Esophagus muscularis mucosa (tissue), 4 donors: ENCODE results near the gene SLC10A4. TPM values are rescaled to one million over a fixed set of nuclear protein-coding genes. Genes with fewer than 3 reads are reported as not detected.
"Not testable (repeated sequence)": the region's sequence is repeated elsewhere in the genome, so short reads cannot be mapped to it uniquely, and the experiment has no call there.

Experiments
- DNase-seq: peaks from one replicate; pipeline ENCODE4 v3.0.0-alpha.2; 2017; ENCODE audit errors: extremely low spot score
- H3K27ac ChIP-seq, 4 donors: fragments of 200-600 bp; sonication (generic); replicated peaks in 1 of 4; 1 replicate in 3 of 4; 2 replicates in 1 of 4; pipeline ENCODE4 v1.5.1; 2016 to 2019; ENCODE audit warnings: mild to moderate bottlenecking in 1 of 4
- H3K27me3 ChIP-seq, 4 donors: fragments of 200-600 bp; sonication (generic); one replicate each; pipeline versions ENCODE4 v1.5.1 to v1.6.0; 2016 to 2019
- H3K36me3 ChIP-seq, 4 donors: fragments of 200-600 bp; sonication (generic); one replicate each; pipeline ENCODE4 v1.5.1; 2016 to 2019
- H3K4me1 ChIP-seq, 4 donors: fragments of 200-600 bp; sonication (generic); one replicate each; pipeline ENCODE4 v1.5.1; 2016 to 2019
- H3K4me3 ChIP-seq, 4 donors: fragments of 200-600 bp; sonication (generic); 1 replicate in 2 of 4; 2 replicates in 2 of 4; pipeline ENCODE4 v1.5.1; 2016 to 2019; ENCODE audit warnings: mild to moderate bottlenecking in 4 of 4, moderate library complexity in 1 of 4
- H3K9me3 ChIP-seq, 4 donors: fragments of 200-600 bp; sonication (generic); 1 replicate in 3 of 4; 2 replicates in 1 of 4; pipeline ENCODE4 v1.5.1; 2016 to 2019
- CTCF ChIP-seq, 3 experiments: fragments of 200-600 bp in 2 of 3; fragments of 450-650 bp in 1 of 3; sonication (generic) in 2 of 3; IDR thresholded peaks; one replicate each; pipeline ENCODE4 v1.5.1; 2017 to 2019; ENCODE audit warnings: antibody characterized with exemption in 3 of 3, mild to moderate bottlenecking in 2 of 3, moderate library complexity in 1 of 3
- EP300 ChIP-seq: sonication (generic); formaldehyde crosslinking; IDR thresholded peaks from one replicate; pipeline ENCODE4 v1.6.1; 2017; ENCODE audit warnings: antibody characterized with exemption
- POLR2A ChIP-seq: fragments of 450-650 bp; IDR thresholded peaks from one replicate; pipeline ENCODE4 v1.6.1; 2017; ENCODE audit warnings: antibody characterized with exemption, moderate library complexity, mild to moderate bottlenecking, low read depth
- POLR2AphosphoS5 ChIP-seq, 2 donors: sonication (generic); formaldehyde crosslinking; IDR thresholded peaks; one replicate each; pipeline ENCODE4 v1.6.1; 2017; ENCODE audit warnings: antibody characterized with exemption in 2 of 2
- WGBS: methylation state at CpG from one replicate; pipeline ENCODE4 v1.1.5; 2018; 5-methylcytosine and 5-hydroxymethylcytosine counted together
- intact Hi-C: fragments of 100-400 bp; cut with DNase I; formaldehyde crosslinking; loops from one replicate; pipeline ENCODE4 v1.15.1; 2023
- total RNA-seq, 4 donors: library from RNA; depleted of rRNA; stranded (reverse); fragments of >200 nt; gene quantifications; one replicate each; pipeline versions ENCODE4 v1.1.0 to v1.2.1, GENCODE V29; 2016

The SLC10A4 gene
- under 1 TPM in 3 of 4 donors, not detected in 1; 0.32 to 0.66 (median 0.46) TPM for total RNA-seq

DNA sequence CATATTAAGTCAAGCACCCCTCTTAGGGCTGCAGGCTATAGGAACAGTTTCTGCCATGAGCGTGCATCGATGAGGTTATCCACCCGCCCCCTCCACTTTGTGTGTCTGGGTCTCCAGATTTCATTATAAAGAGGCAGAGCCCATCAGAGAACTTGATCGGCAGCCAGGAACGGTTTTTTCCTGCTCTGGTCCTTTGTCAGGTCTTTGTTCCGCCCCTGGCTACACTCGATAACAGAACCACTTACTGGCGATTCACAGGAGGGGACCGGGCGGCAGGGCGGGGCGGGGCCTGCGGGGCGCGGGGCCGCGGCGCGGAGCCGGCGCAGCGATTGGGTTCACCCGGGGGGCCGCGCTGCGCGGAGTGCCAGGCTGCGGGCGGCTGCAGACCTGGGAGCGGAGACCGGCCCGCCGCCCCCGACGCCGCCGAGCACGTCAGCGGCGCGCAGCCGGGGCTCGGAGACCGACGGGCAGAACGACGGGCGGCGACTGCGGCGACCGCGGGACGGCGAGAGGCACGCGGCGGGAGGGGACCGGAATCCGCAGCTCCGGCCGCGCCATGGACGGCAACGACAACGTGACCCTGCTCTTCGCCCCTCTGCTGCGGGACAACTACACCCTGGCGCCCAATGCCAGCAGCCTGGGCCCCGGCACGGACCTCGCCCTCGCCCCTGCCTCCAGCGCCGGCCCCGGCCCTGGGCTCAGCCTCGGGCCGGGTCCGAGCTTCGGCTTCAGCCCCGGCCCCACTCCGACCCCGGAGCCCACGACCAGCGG, at the start of gene SLC10A4:
Gene SLC10A4, plus strand, starts transcription at position 338 of the 771 bp plus-strand sequence. Its CDS starts 219 bp downstream, at position 557.
- Histone ChIP-seq H3K4me3 (peak within 1 kb of the TSS; percentile 32 to 53 (median 44)), H3K4me1 (peaks cover 0 to 16% (median 12%) of the 10 kb centered on the region in 4 donors), H3K9me3 (no peaks in the 10 kb centered on the region), H3K36me3 (no peaks in the 10 kb centered on the region), H3K27ac (no peak within 1 kb of the TSS), H3K27me3 (peaks cover 0 to 77% (median 35%) of the 10 kb centered on the region in 4 donors)
- 19% methylated on average over 4 of the region's 85 CpGs for WGBS
- intact Hi-C loops: no loop called here
- no peak for DNase-seq
- TF ChIP-seq CTCF (IDR thresholded peaks at IDR 0.05) (no peak), EP300 (no peak), POLR2A (no peak), POLR2AphosphoS5 (IDR thresholded peaks at IDR 0.05) (no peak)

- Histone ChIP-seq H3K27ac (no peak overlapping the region), H3K36me3 (no peaks in the 10 kb centered on the region), H3K9me3 (no peaks in the 10 kb centered on the region), H3K4me3 (no peak overlapping the region), H3K4me1 (no peaks in the 10 kb centered on the region), H3K27me3 (no peaks in the 10 kb centered on the region)
- intact Hi-C loops: no loop called here
- DNase-seq: no peak
- no peak for TF ChIP-seq CTCF (IDR thresholded peaks at IDR 0.05)
- TF ChIP-seq POLR2A: no peak
- TF ChIP-seq POLR2AphosphoS5 (IDR thresholded peaks at IDR 0.05): no peak
- WGBS: 95% methylated on average over 1 of the region's 1 CpG
These were observed 46.8 kb upstream of the SLC10A4 start for GRCh38 chr4:48436318-48436717.

GRCh38 chr4:48439988-48440387, 43.2 kb upstream of the SLC10A4 start:
- Histone ChIP-seq H3K4me3 (no peak overlapping the region), H3K27me3 (no peaks in the 10 kb centered on the region), H3K27ac (no peak overlapping the region), H3K36me3 (no peaks in the 10 kb centered on the region), H3K9me3 (no peaks in the 10 kb centered on the region), H3K4me1 (no peaks in the 10 kb centered on the region)
- no peak for TF ChIP-seq POLR2AphosphoS5 (IDR thresholded peaks at IDR 0.05)
- no peak for TF ChIP-seq POLR2A
- no peak for TF ChIP-seq EP300
- TF ChIP-seq CTCF (IDR thresholded peaks at IDR 0.05): no peak
- intact Hi-C loops: no loop called here
- WGBS: 100% methylated on average over 1 of the region's 2 CpGs
- DNase-seq: no peak

DNA sequence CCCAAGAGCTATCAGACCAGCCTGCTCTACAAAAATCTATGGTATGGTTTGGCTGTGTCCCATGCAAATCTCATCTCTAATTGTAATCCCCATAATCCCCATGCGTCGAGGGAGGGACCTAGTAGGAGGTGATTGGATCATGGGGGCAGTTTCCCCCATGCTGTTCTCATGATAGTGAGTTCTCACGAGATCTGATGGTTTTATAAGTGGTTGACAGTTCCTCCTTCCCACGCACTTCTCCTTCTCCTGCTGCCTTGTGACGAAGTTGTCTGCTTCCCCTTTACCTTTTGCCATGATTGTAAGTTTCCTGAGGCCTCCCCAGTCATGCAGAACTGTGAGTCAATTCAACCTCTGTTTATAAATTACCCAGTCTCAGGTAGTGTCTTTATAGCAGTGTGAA, 42.2 kb upstream of the SLC10A4 start:
- WGBS: 71% methylated on average over 5 of the region's 5 CpGs
- H3K4me3 ChIP-seq, H3K36me3 ChIP-seq, intact Hi-C loops, DNase-seq, H3K27me3 ChIP-seq, H3K27ac ChIP-seq, H3K4me1 ChIP-seq, H3K9me3 ChIP-seq: not testable (repeated sequence)

DNA sequence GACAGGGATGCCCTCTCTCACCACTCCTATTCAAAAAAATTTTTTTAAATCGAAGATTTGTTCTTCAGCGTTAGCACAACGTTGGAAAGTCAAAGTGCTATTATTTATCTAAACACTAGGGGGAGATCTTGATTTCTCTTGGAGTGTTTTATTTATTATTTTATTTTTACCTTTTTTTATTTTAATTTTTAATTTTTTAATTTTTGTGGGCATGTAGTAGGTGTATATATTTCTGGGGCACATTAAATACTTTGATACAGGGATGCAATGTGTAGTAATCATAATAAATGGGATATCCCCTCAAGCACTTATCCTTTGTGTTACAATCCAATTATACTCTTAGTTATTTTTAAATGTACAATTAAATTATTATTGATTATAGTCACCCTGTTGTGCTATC, 37.4 kb upstream of the SLC10A4 start:
- Histone ChIP-seq H3K27ac (no peak overlapping the region), H3K27me3 (no peaks in the 10 kb centered on the region), H3K36me3 (no peaks in the 10 kb centered on the region), H3K4me1 (no peaks in the 10 kb centered on the region), H3K4me3 (no peak overlapping the region), H3K9me3 (no peaks in the 10 kb centered on the region)
- DNase-seq: no peak
- 23% methylated on average over 3 of the region's 3 CpGs for WGBS
- intact Hi-C loops: no loop called here
- peak; percentile 31 to 59 (median 47) for TF ChIP-seq CTCF (IDR thresholded peaks at IDR 0.05)
- TF ChIP-seq POLR2A: no peak
